ENCODE data around the gene EPS15.

Gene EPS15

DNA sequence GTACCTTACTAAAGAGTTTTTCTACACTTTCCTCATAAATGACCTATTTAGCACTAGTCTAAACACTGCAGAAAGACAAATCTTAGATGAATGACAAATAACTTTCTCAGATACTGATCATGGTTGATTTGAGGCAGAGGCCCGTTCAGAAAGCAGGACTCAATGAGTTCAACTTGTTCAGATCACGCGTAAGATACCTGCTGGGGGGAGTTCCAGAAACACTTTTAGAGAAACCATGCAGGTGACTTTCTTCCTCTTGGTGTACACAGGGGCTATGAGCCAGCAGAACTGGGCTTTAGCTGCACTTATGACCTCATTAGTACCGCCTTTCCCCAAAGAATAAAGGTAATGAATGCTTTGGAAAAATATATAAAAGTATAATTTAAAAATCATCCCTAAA is 149.9 kb downstream of the EPS15 start:
- DNase-seq: no peak

DNA sequence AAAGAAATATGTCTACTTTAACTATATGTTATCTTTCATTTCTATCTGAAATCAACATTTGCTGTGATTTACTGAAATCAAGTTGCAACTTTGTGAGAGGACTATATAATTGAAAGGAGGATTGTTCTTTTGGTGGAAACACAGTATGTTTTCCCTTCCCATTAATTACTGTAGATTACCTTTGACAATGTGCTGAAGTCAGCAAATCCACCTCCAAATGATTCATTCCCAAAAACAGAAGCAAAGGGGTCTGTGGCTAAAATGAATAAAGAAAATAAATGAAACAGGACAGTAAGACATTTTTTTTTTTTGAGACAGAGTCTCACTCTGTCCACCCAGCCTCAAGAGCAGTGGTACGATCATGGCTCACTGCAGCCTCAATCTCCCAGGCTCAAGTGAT is 153.3 kb downstream of the EPS15 start:
- no peak for DNase-seq

DNA sequence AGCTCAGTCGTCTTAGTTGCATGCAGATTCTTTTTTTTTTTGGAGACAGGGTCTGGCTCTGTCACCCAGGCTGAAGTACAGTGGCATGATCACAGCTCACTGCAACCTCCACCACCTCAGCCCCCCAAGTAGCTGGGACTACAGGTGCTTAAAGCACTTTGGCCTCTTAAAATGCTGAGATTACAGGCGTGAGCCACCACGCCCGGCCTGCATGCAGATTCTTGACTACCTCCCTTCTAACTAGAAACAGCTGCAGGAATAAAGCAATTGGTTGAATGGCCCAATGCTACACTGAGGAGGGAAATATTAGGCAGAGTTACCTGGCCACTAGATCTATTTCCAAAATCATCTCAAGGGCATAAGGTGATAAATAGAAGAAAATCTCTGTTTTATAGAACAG is 159.2 kb downstream of the EPS15 start:
- DNase-seq: no peak

DNA sequence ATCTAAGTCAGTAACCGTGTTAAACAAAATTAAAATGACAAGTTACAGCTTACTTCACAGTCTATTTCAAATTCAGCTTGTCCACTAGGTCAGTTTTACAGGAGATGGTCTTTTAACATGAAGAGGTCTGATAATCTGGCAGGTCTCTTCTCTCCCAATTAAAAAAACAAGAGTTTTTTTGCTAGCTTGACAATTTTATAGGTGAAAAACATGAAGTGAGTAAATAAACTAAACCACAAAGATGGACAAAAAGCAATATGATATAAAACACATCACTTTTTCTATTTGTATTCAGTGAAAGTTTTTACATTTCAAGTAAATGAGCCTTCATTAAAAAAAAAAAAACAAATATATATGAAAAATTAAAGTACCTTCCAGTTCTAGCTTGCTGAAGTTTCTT is 163.7 kb downstream of the EPS15 start:
- DNase-seq: no peak

DNA sequence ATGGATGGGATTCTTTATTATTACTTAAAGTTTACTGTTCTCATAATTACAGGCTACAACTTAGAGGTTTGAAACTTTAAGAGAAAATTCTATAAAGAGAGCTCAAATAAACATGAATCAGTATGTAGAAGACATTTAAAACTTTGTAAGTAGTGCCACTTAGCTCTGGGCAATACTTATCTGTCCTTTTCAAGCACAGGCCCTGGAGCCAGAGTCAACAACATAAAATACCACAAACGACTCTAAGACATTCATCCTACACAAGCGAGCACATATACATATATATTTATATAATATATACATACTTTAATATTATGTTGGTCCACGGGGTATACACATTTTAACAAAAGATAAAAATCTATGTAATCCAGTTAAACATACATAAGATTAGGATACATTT is 164.7 kb downstream of the EPS15 start:
- no peak for DNase-seq

DNA sequence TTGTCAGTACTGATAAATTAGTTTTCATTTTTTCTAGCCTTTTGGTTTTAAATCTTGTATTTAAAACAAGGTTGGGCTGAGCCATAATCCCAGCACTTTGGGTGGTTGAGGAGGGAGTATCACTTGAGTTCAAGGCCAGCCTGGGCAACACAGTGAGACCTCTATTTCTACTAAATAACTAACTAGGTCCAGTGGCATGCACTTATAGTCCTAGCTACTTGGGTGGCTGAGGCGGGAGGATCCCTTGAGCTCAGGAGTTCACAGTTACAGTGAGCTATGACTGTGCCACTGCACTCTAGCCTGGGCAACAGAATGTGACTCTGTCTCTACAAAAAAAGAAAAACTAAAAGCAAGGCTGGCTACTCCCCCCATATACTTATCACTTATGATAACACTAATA is 167.2 kb downstream of the EPS15 start:
- no peak for DNase-seq

DNA sequence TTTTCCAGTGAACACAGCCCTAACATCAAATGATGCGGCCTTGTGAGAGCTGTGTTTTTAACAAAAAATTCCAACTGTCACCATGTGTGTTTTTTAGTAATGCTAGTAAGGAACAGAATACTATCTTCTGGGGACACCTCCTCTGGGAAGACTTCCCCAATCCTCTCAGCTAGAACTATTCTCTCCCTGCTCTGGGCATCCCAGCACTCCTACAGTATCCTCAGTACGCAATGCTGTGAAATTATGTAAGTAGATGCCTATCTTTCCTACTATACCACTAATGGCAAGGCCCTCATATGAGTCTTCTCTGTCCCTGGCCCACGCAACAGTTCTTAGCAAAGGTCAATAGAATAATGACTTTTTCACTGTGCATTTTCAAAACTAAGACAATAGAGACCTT is 169.2 kb downstream of the EPS15 start:
- no peak for DNase-seq

DNA sequence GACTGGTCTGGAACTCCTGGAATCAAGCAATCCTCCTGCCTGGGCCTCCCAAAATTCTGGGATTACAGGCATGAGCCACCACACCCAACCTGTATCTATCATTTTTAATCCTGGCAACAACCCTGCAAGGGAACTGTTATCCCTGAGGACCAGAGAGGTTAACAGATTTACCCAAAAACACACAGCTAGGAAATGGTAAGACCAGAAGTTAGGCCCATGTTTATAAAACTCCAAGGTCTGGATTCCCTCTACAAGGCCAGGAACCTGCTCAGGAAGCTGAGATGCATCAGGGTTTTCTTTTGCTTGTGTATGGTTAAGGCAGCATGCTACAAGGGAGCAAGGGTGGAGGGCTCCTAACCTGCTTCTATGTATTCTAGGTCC is 170.9 kb downstream of the EPS15 start:
- DNase-seq: no peak

DNA sequence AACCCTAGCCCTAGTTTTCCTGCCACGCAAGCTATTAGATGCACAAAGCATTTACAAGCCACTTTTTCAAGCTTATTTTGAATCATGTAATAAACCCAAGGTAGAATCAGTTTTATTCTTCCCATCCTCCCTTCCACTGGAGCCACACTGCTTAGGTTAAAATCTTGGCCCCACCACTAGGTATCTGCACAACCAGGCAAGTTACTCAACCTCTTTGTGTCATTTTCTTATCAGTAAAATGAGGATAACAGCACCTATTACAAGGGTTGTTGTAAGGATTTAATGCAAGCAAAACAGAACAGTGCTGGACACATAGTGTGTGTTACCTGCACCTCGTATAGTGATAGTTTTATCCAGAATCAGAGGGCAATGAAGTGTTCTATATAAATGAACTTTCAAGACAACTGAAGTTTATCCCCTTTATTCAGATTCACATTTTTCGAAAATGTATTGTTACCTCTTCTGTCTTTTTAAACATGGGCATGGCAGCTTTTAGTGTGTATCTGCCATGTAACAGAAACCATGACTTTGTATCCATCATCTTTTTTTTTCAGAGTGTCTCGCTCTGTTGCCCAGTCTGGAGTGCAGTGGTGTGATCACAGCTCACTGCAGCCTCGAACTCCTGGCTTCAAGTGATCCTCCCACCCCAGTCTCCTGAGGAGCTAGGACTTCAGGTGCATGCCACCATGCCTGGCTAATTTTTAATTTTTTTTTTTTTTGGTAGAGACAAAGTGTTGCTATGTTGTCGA is 171.5 kb downstream of the EPS15 start:
- no peak for DNase-seq

DNA sequence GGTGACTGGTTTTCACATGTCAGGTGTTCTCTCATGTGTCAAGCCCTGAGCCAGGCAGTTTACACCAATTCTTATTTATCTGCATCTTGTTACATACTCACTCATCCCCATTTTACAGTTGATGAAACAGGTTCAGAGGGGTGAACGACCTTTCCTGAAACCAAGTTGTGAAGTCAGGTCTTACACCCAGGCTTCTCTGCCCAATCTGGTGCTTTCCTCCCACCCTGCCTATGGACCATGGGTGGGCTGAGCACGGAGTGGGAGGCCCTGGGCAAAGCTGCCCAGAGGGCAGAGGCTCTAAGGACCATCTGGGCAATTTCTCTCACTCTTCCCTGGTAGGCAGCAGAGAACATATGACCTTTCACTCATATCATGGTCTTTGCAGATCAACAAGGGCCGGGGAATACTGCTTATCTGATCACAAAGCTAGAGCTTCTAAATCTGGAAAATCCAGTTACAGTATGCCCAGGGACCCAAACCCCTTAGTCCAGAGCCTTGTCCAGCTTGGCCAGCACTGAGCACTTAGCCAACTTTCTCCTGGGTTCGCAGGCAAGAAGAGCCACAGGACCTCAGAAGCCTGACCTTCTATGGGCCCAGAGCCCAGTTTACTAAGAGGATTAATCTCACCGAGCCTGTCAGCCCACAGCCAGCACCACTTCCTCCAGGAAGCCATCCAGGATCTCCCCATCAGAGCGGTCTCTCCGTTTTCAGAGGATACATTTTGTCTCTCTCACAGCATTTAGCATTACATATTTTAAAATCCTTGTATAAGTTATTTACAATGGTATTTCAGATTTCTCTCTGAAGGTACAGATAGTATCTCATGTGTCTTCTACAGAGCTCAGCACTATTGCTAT is 172.8 kb downstream of the EPS15 start:
- DNase-seq: no peak

DNA sequence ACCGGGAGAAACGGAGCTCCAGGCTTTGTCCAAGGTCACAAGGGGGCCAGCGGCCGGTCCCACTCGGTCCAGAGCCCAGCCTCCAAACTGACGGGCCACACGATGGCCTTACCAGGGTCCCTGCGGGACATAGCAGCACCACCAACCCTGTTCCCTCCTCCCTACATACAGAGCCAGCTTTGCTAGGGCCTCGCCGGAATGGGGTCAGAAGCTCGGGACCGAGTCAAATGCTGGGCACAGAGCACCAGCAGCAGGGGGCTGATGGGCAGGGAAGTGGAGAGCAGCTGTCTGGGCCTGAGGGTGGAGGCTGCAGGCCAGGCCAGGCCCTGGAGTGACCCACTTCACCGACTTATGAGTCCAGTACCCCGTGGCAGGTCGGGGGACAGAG is 173.8 kb downstream of the EPS15 start:
- no peak for DNase-seq

DNA sequence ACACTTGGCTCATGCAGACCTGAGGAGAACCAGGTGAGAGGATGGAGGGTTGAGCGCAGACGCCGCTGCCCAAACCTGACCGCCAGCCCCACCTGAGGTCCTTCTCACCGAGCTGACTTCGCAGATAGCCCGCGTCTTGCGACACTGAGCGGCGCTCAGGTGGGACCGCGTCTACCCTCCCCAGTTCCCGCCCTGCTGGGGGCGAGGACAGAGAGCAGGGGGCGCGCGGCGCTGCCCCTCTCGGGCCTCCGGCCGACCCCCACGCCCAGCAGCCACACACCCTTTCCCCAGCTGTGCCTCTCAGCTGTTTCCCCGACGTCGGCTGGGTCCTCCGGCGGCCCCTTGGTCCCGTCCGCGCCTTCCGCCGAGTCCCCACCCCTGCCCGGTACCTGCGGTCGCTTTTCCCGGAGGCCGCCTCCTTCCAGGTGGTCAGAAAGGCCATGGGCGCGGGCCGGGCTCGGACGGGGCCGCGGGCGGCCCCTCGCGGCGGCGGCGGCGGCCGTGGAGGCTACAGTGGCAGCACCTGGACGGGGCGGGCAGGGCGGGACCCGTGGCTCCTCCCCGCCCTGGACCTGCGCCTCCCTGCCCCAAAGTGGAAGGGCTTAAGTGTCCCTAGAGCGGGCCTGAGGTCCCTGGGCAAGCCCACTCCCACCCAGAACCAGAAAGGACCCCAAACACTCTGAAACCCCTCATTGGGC is 174.3 kb downstream of the EPS15 start:
- no peak for DNase-seq

DNA sequence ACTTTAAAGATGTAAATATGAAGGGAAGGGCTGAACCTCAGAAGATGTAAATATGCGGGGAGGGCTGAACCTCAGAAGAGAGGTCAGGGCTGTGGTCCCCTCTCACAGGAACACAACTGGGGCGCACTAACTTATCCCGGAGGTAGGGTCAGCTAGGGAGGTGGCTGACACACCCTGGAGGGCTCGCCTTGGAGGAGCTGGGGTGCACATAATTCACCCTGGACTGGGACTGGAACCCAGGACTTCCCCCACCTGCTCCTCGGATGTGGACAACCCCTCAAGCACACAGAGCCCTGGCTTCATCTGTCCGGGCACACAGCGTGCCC is 174.8 kb downstream of the EPS15 start:
- no peak for DNase-seq

DNA sequence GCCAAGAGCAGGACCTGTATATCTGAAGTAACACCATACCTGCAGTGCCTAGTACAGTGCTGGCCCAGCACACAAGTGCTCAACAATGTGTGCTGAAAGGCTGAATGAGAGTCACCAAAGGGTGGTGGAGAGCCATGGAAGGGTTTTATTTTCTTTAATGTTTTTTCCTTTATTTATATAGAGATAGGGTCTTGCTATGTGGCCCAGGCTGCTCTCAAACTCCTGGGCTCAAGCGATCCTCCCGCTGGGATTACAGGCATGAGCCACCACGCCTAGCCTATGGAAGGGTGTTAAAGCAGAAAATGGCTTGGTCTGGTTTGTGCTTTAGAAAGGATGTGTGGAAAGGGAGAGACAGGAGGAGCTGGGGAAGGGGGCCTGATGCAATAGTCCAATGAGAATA is 175.4 kb downstream of the EPS15 start:
- no peak for DNase-seq

DNA sequence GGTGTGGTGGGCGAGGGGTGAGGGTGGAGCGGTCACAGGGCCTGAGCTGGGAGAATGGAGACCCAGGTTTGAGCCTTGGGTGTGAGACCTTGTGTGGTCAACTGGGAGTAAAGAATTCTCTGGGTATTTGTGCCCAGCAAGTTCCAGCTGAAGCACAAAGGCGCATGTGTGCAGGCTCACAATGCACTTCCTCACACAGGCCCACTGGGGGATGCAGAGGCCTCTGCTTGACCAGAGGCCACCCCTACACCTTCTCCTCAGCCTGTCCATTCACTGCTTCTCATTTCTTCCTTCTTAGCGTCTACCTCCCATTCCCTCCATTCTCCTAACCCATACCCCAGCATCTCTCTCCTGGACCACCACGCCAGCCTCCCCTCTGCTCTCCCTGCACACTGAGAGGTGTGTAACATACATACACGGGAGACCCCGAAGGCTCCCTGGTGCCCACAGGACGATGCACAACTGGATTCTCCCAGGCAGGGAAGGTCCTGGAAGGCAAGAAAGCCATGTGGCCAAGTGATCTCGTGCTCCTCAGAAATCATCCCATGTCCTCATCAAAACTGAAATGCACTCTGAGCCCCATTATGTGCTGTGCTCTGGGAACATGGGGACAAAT is 176.4 kb downstream of the EPS15 start:
- DNase-seq: no peak

DNA sequence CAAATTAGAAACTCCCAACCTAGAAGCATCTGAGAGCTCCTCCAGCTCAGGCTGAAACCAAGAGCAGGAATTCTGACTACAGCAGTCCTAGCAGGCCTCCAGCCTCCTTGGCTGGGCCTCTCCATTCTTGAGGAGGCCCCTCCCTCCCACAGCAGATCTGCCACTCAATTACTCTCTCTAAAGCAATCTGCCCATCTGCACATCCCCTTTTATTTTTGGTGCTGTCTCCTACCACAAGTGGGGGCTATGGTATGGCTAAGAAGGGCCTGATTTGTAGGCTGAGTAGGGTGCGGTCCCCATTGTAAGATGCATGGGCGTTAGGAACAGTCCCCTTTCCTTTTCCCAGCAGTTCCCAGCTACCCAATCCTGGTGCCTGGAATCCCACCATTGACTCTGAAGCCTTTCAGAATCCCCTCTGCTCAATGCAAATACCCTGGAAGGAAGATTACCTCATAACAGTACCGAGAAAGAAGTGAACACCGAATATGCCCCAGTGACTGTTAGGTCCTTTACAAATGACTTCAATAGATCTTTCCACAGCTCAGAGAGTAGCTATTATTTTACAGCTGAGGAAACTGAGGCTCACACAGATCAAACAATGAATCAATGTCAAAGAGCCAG is 177.1 kb downstream of the EPS15 start:
- no peak for DNase-seq

DNA sequence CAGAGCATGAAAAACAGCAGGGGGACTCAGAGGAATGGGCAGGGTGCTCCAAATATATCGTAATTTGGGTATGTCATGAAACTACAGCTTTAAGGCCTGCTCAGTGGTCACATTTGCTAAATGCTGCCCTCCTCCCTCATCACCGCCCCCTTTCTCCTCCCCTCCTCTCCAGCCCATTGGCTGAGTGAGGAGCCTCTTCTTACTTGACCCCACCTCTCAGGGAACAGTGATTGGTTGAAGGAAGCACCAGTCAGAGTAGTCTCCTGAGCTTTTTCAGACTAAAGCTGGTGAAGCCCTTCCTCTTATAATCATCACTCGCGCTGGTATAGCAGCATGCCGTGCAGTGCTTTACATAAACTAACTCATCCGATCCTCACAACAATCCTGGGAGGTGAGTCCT is 178.7 kb downstream of the EPS15 start:
- DNase-seq: no peak

DNA sequence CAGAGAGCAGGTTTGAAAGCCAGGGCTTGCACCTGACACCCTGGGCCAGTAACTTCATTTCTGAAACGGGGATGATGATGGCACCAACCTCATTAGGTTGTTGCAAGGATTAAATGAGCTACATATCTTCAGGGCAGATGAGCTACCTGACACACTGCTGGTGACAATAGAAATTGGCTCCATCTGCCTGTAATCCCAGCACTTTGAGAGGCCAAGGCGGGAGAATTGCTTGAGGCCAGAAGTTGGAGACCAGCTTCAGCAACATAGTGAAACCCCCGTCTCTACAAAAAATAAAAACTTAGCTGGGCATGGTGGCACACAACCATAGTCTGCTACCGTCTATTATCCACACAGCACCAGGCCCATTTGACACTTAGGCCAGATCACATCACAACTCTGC is 182.4 kb downstream of the EPS15 start:
- no peak for DNase-seq

DNA sequence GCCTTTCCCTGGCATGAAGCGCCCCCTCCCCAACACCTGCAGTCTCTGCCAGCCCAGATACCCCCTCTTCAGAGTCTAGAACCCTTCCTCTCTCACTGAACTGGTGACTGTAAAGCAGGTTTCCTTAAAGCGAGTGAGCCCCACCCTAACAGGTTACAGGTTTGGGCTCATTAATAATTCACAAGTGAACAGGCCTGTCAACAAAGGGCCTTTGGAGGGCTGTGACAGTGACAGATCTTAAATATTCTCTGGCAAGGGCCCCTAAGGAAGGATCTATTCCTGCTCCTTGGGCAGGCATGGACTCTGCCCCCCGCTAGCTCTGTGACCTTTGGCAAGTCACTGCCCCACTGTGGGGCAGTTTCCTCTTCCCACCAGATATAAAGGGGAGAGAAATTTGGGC is 183.1 kb downstream of the EPS15 start:
- no peak for DNase-seq

DNA sequence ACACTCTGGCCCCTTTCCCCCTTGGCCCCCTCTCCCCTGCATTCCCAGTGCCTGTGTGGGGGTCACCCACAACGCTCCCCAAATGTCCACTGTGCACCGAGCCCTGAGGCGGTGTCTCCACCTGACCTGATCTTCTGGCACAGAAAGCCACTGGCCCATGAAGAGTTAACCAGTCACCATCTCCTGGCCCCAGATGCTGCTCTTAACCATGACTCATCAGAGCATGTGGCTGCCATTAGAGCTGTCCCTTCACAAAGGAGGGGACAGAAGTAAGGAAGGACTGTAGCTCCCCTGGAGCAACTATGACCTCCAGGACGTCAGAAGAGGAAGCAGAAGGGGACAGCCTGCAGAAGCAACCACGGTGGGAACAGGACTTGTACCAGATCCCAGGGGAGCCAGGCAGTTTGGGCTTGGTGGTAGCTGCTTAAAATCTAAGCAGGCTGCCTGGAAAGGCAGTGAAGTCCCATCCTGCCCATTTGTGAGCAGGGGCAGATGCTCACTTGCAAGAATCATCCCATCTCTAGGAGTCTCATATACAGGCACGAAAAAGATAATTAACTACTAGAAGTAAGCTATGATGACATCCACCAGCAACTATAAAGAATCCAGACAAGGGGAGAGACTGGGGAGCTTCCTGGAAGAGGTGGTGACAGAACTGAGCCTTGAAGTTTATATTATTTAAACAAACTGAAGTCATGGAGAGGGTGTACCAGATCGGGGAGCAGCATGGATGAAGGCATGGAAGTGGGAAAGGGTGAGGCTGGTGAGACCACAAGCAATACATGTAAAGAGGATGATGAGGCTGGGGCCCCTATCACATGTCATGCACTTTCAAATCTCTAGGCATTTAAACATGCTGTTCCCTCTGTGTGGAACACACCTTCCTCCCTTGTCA is 187.6 kb downstream of the EPS15 start:
- no peak for DNase-seq

DNA sequence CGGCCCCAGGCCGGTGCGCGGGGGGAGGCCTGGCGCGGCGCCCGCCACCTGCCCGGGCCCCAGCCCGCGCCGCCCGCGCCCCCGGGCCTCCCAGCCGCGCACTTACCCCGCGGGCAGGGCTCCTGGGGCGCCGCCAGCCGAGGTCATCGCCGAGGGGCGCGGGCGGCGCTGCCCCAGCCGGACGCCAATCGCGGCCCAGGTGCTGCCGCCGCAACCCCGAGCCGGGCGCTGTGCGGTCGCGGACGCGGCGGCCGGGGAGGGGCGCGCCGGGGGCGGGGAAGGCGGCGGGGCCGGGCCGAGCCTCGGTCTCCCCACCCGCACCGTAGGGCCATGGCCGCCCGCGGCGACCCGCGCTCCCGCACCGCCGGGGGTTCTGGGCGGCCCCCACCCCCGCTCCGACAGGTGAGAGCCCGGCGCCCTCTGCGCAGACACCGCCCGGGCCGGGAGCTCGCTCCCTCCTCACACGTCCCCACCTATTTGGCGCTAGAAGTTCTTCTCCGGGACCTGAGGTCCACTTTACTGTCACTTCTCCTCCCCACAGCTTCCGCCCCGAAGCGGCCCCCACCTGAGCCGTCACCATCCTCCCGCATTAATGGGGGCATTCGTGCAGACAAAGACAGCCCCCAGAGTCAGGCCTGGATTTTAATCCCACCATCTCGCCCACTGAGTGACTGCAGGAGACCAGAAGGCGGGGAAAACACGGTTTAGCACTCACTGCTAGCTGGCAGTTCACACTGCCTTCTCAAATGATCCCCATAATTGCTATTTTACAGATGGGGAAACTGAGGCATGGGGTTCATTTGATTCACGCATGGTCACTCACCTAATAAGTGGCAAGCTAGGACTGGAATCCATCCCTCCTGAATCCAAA is 188.5 kb downstream of the EPS15 start, which contains the start of gene TTC39A:
TSS of gene TTC39A (minus strand) at position 232 of the 871 bp plus-strand sequence. CDS start at position 147, 85 bp downstream.
- no peak for DNase-seq
